A375 (cell line): ENCODE measurements around the gene TNNI2. TPM values are rescaled to one million over a fixed set of nuclear protein-coding genes. Genes with fewer than 3 reads are reported as not detected.

Experiments
- small RNA-seq: library from RNA; depleted of rRNA; stranded (forward); fragments of <200 nt; gene quantifications from one replicate; pipeline ENCODE3, GENCODE V24; 2014
- total RNA-seq: library from RNA; depleted of rRNA; stranded (reverse); fragments of >200 nt; shearing (Covaris generic); gene quantifications from 2 replicates; pipeline ENCODE4 v1.2.3, GENCODE V29; 2014; rRNA removed

The TNNI2 gene
- total RNA-seq: not detected in 2 replicates

DNA sequence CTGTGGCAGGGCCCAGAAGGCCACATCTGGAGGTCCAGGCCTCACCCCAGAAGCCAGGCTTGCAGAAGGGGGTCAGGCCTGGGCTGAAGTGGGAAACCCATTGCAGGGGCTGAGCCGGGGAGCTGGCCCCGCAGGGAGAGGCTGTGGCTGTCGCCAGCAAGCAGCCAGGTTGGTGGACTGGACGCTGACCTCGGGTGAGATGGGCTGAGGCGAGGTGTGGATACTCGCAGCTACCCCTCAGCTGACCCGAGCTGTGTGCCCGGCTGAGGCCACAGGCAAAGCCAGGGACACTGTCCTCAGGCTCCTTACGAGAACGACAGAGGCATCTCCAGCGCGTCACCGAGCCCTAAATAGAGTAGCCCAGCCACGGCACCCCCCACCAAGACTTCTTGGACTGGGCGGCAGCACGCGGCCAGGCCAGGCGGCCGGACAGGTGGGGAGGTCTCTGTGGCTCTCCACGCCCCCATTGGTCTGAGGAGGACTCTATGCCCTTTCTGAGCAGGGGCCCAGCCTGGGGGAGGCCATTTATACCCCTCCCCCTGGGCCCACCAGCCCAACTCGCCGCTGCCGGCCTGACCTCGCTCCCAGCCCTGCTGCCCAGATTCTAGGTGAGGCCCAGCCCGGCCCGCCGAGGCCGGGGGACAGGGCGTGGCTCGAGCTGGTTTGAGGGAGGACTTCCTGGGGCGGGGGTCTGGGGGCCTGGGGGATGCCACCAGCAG lies at the start of gene TNNI2:
TSS of gene TNNI2 (plus strand) at position 556 of the 719 bp plus-strand sequence. CDS start 716 bp downstream, outside the sequence.

DNA sequence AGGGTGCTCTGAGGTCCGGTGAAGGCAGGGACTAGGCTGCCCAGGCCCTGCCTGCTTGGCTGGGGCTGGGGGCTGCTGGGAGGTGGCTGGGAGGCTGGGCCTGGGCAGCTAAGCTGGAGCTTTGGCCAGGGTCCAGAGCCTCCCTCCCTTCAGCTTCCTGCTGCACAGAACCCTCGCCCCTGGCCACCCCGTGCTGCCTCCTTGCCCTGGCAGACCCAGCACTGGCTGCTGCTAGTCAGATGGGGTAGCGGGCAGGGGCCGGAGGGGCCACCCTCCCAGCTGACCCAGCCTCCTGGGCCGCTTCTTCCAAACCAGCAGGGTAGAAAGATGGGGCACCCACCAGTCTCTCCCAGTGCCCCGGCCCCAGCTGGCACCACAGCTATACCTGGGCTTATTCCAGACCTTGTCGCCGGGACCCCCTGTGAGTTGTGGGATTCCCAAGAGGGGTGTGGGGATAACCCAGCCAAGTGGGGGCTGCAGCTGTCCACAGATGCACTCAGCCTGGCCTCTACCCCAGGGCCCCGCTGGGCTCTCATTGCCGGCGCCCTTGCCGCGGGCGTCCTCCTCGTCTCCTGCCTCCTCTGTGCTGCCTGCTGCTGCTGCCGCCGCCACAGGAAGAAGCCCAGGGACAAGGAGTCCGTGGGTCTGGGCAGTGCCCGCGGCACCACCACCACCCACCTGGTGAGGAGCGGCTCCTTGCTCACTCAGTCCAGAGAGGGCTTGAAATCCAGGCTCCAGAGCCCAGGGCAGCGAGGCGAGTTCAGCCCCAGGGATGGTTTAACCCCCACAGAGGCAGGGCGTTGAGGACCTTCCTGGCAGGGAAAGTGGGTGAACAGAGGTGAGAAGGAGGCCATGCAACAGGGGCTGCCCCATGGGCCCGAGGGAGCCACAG lies 3.8 kb upstream of the TNNI2 start, which contains the start of gene SYT8:
TSS of gene SYT8 (plus strand) at position 212 of the 892 bp plus-strand sequence. CDS start at position 328, 116 bp downstream.

DNA sequence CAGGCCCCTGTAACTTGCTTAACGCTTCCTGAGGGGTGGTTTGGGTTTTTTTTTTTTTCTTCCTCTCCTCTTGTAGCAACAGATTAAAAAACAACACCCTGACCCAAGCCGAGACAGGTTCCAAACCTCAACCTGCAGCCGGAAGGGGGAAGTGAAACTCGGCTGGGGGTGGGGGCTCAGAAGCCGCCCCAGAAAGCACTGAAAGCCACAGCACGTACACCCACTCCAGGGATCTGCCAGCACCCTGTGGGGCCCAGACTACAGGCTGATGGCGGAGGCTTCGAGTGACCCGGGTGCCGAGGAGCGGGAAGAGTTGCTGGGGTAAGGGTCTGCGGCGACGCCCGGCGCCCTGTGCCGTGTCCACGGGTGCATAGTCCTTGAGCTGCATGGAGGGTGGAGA lies 14.1 kb downstream of the TNNI2 start, which contains the start of gene LSP1:
TSS of gene LSP1 (plus strand) at position 208 of the 400 bp plus-strand sequence. CDS start at position 269, 61 bp downstream.

Small RNA genes within 50 kb of the gene (small RNA-seq; reads per million reads assigned to genes)
- gene AC051649.1 (not detected), gene MIR4298 (not detected)

Other genes with a start within 250 kb of the TNNI2 start
- not detected in 2 replicates for gene KRTAP5-2, start 240.7 kb upstream of the TNNI2 start, total RNA-seq
- gene KRTAP5-3, start 230.5 kb upstream of the TNNI2 start, total RNA-seq: not detected in 2 replicates
- gene KRTAP5-4, start 216.8 kb upstream of the TNNI2 start, total RNA-seq: not detected in 2 replicates
- gene KRTAP5-5, start 209.2 kb upstream of the TNNI2 start, total RNA-seq: not detected in 2 replicates
- gene KRTAP5-6, start 141.8 kb upstream of the TNNI2 start, total RNA-seq: not detected in 2 replicates
- 1.8 and 2.3 TPM in 2 replicates for gene IFITM10, start 88.4 kb upstream of the TNNI2 start, total RNA-seq
- gene CTSD, start 75.1 kb upstream of the TNNI2 start, total RNA-seq: 139 TPM in 2 replicates
- not detected in 2 replicates for gene SYT8, start 4.0 kb upstream of the TNNI2 start, total RNA-seq
- gene LSP1, start 14.1 kb downstream of the TNNI2 start, total RNA-seq: 0.13 and 1.8 TPM in 2 replicates
- gene PRR33, start 52.9 kb downstream of the TNNI2 start, total RNA-seq: not detected in 2 replicates
- not detected in 2 replicates for gene TNNT3, start 80.7 kb downstream of the TNNI2 start, total RNA-seq
- 196 and 213 TPM in 2 replicates for gene MRPL23, start 108.4 kb downstream of the TNNI2 start, total RNA-seq
- gene H19, start 158.9 kb downstream of the TNNI2 start, total RNA-seq: 5.2 and 9.5 TPM in 2 replicates